Activated CD4-positive, alpha-beta T cell treated with anti-CD3 and anti-CD28 coated beads, Interleukin-2, amount 10 ng/mL, durations not matched to agents 7 days and 5 days (primary cell): ENCODE results near the gene C8B. TPM values are rescaled to one million over a fixed set of nuclear protein-coding genes. Genes with fewer than 3 reads are reported as not detected.

Source experiments
- CTCF ChIA-PET: fragments of 350-600 bp; sonication (Branson Sonifier 250); formaldehyde crosslinking; loops from one replicate; lab custom pipeline; 2021; ENCODE audit warnings: antibody characterized with exemption; lab: Charles Lee
- POLR2A ChIA-PET: fragments of 350-600 bp; sonication (Branson Sonifier 250); formaldehyde crosslinking; loops from one replicate; lab custom pipeline; 2021; ENCODE audit warnings: antibody characterized with exemption; lab: Charles Lee
- DNase-seq: peaks from one replicate; pipeline ENCODE4 v3.0.0-alpha.2; 2020
- H3K27ac Mint-ChIP-seq: one replicate; pipeline ENCODE4 v1.8.0; 2021; ENCODE audit warnings: mild to moderate bottlenecking, moderate library complexity, mixed read lengths
- H3K27me3 Mint-ChIP-seq: one replicate; pipeline ENCODE4 v1.8.0; 2021; ENCODE audit warnings: mixed read lengths
- H3K36me3 Mint-ChIP-seq: one replicate; pipeline ENCODE4 v1.8.0; 2021; ENCODE audit warnings: low read depth, mixed read lengths
- H3K4me1 Mint-ChIP-seq: one replicate; pipeline ENCODE4 v1.8.0; 2021; ENCODE audit warnings: mixed read lengths
- H3K4me3 Mint-ChIP-seq: one replicate; pipeline ENCODE4 v1.8.0; 2021; ENCODE audit warnings: mild to moderate bottlenecking, moderate library complexity, mixed read lengths
- H3K9me3 Mint-ChIP-seq: one replicate; pipeline ENCODE4 v1.8.0; 2021; ENCODE audit warnings: mixed read lengths
- total RNA-seq, 2 experiments: library from RNA; stranded (reverse); gene quantifications; one replicate each; pipeline ENCODE4 v1.2.3, GENCODE V29; 2021

The C8B gene
- total RNA-seq, 2 experiments from 2014 or later: not detected

- H3K27me3 Mint-ChIP-seq: no peaks in the 10 kb centered on the region
- H3K9me3 Mint-ChIP-seq: no peaks in the 10 kb centered on the region
- H3K36me3 Mint-ChIP-seq: no peaks in the 10 kb centered on the region
- H3K4me3 Mint-ChIP-seq: no peak overlapping the region
- CTCF ChIA-PET: interaction anchor here (0.6 kb wide), 1 partner anchor 384 kb away, joined by 3 read pairs; no protein-coding TSS in a partner anchor
- POLR2A ChIA-PET: no interaction called here
- no peaks in the 10 kb centered on the region for H3K4me1 Mint-ChIP-seq
- H3K27ac Mint-ChIP-seq: no peak overlapping the region
- DNase-seq: no peak
These were observed 66.9 kb downstream of the C8B start for GRCh38 chr1:56898879-56899278.

DNA sequence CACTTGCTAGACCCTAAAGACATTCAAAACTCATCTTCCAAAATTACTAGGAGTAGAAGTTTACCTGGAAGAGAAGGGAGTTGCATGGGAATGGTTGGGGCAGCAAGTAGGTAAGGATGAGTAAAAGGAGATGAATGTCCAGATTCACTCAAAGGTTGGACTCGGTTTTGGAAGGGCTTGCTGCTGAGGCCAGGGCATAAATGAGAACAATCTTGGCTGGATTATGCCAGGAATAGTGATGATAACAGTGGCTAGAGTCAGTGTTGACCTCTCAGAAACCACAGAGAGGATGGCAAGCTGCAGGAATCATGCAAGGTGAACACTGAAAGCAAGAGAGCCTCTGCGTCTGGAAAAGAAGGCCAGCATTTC lies 67.8 kb downstream of the C8B start:
- POLR2A ChIA-PET: no interaction called here
- no peaks in the 10 kb centered on the region for H3K4me1 Mint-ChIP-seq

DNA sequence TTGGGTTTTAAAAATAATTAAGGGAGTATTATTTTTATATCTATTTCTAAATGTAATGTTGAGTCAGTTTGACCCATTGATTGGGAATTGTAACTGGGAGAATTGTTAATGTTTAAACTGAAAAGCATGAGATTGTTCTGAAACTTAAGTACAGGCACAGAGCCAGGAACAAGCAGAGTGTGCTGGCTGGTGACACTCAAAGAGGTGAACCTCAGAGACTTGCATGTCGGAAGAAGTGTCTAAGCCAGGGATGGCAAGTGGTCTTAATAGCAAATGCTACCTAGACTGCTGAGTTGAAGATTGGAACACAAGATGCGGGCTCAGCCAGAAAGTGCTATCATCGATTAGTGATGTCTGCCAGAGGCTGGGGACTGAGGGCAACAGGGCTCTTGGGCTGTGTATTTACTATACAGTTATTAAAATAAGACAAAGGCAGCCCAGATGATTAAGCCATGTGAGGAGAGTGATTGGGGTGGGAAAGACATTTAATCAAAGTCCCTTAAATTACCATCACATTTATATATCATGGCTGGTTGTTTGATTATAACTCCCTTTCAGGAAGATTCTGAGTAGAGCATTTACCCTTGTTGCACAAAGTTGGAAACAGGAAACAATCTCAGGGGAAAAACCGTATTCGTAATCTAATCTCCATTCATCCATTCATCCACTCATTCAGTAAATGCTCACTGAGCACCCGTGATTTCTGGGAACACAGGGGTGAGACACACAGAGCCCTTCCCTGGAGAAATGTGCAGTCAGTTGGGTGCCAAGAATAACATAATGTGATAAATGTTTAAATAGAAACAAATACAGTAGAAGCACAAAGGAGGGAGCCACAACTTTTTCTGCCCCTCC lies 68.4 kb downstream of the C8B start:
- Mint-ChIP-seq H3K4me1 (no peaks in the 10 kb centered on the region), H3K36me3 (no peaks in the 10 kb centered on the region), H3K27ac (no peak overlapping the region), H3K27me3 (no peaks in the 10 kb centered on the region), H3K4me3 (no peak overlapping the region), H3K9me3 (no peaks in the 10 kb centered on the region)
- no peak for DNase-seq
- POLR2A ChIA-PET: no interaction called here
- CTCF ChIA-PET: no interaction called here

More for the DNA sequence above, 67.8 kb downstream of the C8B start:
- H3K27me3 Mint-ChIP-seq: no peaks in the 10 kb centered on the region
- CTCF ChIA-PET: no interaction called here
- no peak for DNase-seq
- H3K27ac Mint-ChIP-seq: no peak overlapping the region
- H3K9me3 Mint-ChIP-seq: no peaks in the 10 kb centered on the region
- no peak overlapping the region for H3K4me3 Mint-ChIP-seq
- no peaks in the 10 kb centered on the region for H3K36me3 Mint-ChIP-seq

- Mint-ChIP-seq H3K27ac (no peak overlapping the region), H3K4me3 (no peak overlapping the region), H3K9me3 (no peaks in the 10 kb centered on the region), H3K27me3 (no peaks in the 10 kb centered on the region), H3K4me1 (no peaks in the 10 kb centered on the region), H3K36me3 (no peaks in the 10 kb centered on the region)
- CTCF ChIA-PET: no interaction called here
- POLR2A ChIA-PET: no interaction called here
- no peak for DNase-seq
These were observed 71.8 kb downstream of the C8B start for GRCh38 chr1:56894014-56894413.

- DNase-seq: no peak
- Mint-ChIP-seq H3K9me3 (no peaks in the 10 kb centered on the region), H3K27ac (no peak overlapping the region), H3K36me3 (no peaks in the 10 kb centered on the region), H3K4me3 (no peak overlapping the region), H3K27me3 (no peaks in the 10 kb centered on the region), H3K4me1 (no peaks in the 10 kb centered on the region)
- POLR2A ChIA-PET: no interaction called here
- CTCF ChIA-PET: no interaction called here
These were observed 75.6 kb downstream of the C8B start for GRCh38 chr1:56890229-56890628.

DNA sequence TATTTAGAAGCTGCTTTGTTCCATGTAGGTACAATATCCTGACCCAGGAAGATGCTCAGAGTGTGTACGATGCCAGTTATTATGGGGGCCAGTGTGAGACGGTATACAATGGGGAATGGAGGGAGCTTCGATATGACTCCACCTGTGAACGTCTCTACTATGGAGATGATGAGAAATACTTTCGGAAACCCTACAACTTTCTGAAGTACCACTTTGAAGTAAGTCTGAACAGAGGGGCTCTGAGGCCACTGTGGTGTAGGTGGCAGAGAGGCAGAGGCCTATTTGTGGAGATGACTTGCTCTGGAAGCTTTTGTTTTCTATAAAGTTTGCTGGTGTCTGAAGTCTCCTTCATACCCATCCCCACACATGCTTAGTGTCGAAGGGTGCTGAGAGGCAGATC lies 84.4 kb downstream of the C8B start:
- POLR2A ChIA-PET: no interaction called here

DNA sequence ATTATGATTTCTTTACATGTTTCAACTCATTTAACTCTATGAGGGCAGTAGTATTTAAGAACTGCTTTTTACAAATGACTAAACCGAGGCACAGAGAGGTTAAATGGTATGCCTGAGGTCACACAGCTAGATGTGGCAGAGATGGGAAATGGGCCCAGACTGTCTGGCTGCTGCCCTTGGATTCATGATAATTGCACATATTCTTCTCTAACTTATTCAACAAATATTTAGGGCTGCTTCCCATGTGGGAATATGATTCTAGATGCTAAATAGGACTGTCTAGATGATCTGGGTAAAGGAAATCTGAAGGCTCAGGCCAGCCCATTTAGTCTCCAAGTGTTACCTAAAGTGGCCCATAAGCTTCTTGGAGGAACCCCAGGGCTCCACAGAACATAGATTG lies 85.0 kb downstream of the C8B start:
- no peaks in the 10 kb centered on the region for H3K9me3 Mint-ChIP-seq
- no peaks in the 10 kb centered on the region for H3K4me1 Mint-ChIP-seq
- CTCF ChIA-PET: no interaction called here
- H3K27ac Mint-ChIP-seq: no peak overlapping the region
- H3K27me3 Mint-ChIP-seq: no peaks in the 10 kb centered on the region
- POLR2A ChIA-PET: no interaction called here
- H3K4me3 Mint-ChIP-seq: no peak overlapping the region
- DNase-seq: no peak
- no peaks in the 10 kb centered on the region for H3K36me3 Mint-ChIP-seq

More for the DNA sequence above, 84.4 kb downstream of the C8B start:
- Mint-ChIP-seq H3K27me3 (no peaks in the 10 kb centered on the region), H3K4me1 (no peaks in the 10 kb centered on the region), H3K36me3 (no peaks in the 10 kb centered on the region), H3K4me3 (no peak overlapping the region), H3K9me3 (no peaks in the 10 kb centered on the region), H3K27ac (no peak overlapping the region)
- no peak for DNase-seq
- CTCF ChIA-PET: interaction anchor here (0.7 kb wide), 1 partner anchor 1021 kb away, joined by 3 read pairs; no protein-coding TSS in a partner anchor

Other genes starting within 250 kb of the C8B start
- not detected for gene FYB2, start 146.6 kb downstream of the C8B start, total RNA-seq
- gene C8A, start 111.2 kb downstream of the C8B start, total RNA-seq: not detected